ENCODE measurements around the gene SEMA4C.

SEMA4C gene

DNA sequence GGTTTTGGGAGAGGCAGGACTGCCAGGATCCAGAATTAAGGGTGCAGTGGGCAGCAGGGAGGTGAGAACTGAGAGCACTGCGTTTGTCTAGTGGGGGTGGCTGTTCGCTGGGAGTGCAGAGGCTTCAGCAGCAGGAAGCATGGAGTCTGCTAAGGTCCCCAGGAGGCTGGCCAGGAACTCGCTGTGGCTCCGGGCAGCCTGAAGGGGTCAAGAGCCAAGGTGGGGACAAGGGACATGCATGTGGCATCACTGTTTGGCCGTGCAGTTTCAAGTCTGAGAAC lies 43.2 kb upstream of the SEMA4C start:
- Histone ChIP-seq H3K4me3 (ENCODE audit: low read length) (no peak overlapping the region), H3K27me3 (ENCODE audit: low read depth, low read length) (peaks cover 14% of the 10 kb centered on the region), H3K9ac (ENCODE audit: low read length) (no peak overlapping the region), H3K9me3 (ENCODE audit: insufficient read depth, low read length) (no peaks in the 10 kb centered on the region), H3K27ac (ENCODE audit: low read length) (no peak overlapping the region), H3K4me1 (ENCODE audit: low read length) (no peaks in the 10 kb centered on the region), H4K20me1 (ENCODE audit: insufficient read depth, low read length) (no peaks in the 10 kb centered on the region), H2AFZ (ENCODE audit: low read depth, low read length) (no peak overlapping the region), H3K4me2 (ENCODE audit: low read length) (no peak overlapping the region), H3K79me2 (ENCODE audit: low read length) (no peaks in the 10 kb centered on the region), H3K36me3 (replicated peaks; ENCODE audit: low read depth, low read length) (no peaks in the 10 kb centered on the region)
- TF ChIP-seq EZH2phosphoT487 (IDR thresholded peaks at IDR 0.05; ENCODE audit: low read depth) = no peak
- TF ChIP-seq, protein P1, sequence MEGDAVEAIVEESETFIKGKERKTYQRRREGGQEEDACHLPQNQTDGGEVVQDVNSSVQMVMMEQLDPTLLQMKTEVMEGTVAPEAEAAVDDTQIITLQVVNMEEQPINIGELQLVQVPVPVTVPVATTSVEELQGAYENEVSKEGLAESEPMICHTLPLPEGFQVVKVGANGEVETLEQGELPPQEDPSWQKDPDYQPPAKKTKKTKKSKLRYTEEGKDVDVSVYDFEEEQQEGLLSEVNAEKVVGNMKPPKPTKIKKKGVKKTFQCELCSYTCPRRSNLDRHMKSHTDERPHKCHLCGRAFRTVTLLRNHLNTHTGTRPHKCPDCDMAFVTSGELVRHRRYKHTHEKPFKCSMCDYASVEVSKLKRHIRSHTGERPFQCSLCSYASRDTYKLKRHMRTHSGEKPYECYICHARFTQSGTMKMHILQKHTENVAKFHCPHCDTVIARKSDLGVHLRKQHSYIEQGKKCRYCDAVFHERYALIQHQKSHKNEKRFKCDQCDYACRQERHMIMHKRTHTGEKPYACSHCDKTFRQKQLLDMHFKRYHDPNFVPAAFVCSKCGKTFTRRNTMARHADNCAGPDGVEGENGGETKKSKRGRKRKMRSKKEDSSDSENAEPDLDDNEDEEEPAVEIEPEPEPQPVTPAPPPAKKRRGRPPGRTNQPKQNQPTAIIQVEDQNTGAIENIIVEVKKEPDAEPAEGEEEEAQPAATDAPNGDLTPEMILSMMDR (IDR thresholded peaks at IDR 0.05; ENCODE audit: low read depth, low read length) = no peak

DNA sequence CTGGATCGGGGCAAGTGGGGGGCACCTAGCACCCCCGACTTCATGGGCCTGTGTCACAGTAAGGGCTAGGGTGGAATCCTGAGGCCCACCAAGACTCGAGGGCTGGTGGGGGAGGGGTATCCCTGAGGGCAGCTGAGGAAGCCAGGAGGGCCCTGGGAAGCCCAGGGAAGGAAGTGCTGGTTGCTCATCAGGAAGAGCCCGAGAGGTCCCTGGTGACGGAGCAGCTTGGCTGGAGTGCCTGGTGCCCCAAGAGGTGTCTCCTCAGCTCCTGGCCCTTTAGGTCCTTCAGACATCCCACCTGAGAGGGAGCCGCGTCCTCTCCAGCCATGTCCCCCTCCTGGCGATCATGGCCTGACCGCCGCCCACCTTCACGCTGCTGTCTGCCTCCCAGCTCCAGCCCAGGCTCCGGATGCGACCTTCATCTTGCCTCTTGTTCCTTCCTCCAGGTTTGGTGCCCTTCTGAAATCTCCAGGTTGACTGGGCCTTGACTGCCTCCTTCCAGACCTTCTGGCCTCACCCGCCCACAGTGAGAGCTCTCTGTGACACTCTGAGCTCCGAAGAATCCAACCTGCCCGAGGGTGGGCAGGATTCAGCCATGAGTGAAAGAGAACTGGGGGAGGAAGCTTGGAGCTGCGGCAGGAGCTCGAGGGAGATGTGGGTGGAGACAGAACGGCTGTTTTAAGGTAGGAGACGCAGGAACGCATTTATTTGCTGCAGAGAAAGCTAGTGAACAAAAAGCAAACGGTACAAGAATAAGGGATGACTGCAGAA lies 42.7 kb upstream of the SEMA4C start:
- no peak overlapping the region for H3K9ac ChIP-seq (ENCODE audit: low read length)

DNA sequence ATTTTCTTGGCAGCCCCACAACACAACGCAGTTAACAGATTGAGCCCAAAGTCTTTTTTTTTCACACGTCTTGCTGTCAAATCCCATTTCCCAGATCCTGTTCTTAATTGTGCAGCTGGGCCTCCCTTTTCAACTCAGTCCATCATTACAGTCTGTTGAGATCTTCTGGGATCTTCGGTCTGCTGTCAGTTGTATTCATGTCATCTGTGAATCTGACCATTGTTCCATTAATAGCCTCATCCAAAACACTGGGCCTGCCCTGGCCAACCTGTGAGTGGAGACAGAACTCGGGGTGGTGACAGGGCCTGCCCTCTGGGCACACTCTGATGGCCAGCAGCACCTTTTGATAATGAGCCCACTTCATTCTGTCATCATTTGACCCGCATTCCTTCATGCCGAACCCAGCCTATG lies 39.7 kb upstream of the SEMA4C start:
- Histone ChIP-seq H3K27ac (ENCODE audit: low read length) (no peak overlapping the region), H2AFZ (ENCODE audit: low read depth, low read length) (no peak overlapping the region), H3K4me1 (ENCODE audit: low read length) (no peaks in the 10 kb centered on the region), H3K4me2 (ENCODE audit: low read length) (no peak overlapping the region), H3K4me3 (ENCODE audit: low read length) (no peak overlapping the region), H4K20me1 (ENCODE audit: insufficient read depth, low read length) (no peaks in the 10 kb centered on the region), H3K9me3 (ENCODE audit: insufficient read depth, low read length) (no peaks in the 10 kb centered on the region), H3K36me3 (replicated peaks; ENCODE audit: low read depth, low read length) (no peaks in the 10 kb centered on the region), H3K9ac (ENCODE audit: low read length) (no peak overlapping the region), H3K27me3 (ENCODE audit: low read depth, low read length) (peaks cover 9% of the 10 kb centered on the region), H3K79me2 (ENCODE audit: low read length) (no peaks in the 10 kb centered on the region)
- TF ChIP-seq, protein P1 (IDR thresholded peaks at IDR 0.05; ENCODE audit: low read depth, low read length) = no peak
- no peak for TF ChIP-seq EZH2phosphoT487 (IDR thresholded peaks at IDR 0.05; ENCODE audit: low read depth)

More for the DNA sequence above, 42.7 kb upstream of the SEMA4C start:
- Histone ChIP-seq H3K79me2 (ENCODE audit: low read length) (no peaks in the 10 kb centered on the region), H3K27me3 (ENCODE audit: low read depth, low read length) (peaks cover 14% of the 10 kb centered on the region), H3K4me3 (ENCODE audit: low read length) (no peak overlapping the region), H3K9me3 (ENCODE audit: insufficient read depth, low read length) (no peaks in the 10 kb centered on the region), H2AFZ (ENCODE audit: low read depth, low read length) (no peak overlapping the region), H3K36me3 (replicated peaks; ENCODE audit: low read depth, low read length) (no peaks in the 10 kb centered on the region), H3K27ac (ENCODE audit: low read length) (no peak overlapping the region), H3K4me1 (ENCODE audit: low read length) (no peaks in the 10 kb centered on the region), H3K4me2 (ENCODE audit: low read length) (no peak overlapping the region), H4K20me1 (ENCODE audit: insufficient read depth, low read length) (no peaks in the 10 kb centered on the region)
- TF ChIP-seq EZH2phosphoT487 (IDR thresholded peaks at IDR 0.05; ENCODE audit: low read depth) = no peak
- TF ChIP-seq, protein P1 (IDR thresholded peaks at IDR 0.05; ENCODE audit: low read depth, low read length) = no peak

DNA sequence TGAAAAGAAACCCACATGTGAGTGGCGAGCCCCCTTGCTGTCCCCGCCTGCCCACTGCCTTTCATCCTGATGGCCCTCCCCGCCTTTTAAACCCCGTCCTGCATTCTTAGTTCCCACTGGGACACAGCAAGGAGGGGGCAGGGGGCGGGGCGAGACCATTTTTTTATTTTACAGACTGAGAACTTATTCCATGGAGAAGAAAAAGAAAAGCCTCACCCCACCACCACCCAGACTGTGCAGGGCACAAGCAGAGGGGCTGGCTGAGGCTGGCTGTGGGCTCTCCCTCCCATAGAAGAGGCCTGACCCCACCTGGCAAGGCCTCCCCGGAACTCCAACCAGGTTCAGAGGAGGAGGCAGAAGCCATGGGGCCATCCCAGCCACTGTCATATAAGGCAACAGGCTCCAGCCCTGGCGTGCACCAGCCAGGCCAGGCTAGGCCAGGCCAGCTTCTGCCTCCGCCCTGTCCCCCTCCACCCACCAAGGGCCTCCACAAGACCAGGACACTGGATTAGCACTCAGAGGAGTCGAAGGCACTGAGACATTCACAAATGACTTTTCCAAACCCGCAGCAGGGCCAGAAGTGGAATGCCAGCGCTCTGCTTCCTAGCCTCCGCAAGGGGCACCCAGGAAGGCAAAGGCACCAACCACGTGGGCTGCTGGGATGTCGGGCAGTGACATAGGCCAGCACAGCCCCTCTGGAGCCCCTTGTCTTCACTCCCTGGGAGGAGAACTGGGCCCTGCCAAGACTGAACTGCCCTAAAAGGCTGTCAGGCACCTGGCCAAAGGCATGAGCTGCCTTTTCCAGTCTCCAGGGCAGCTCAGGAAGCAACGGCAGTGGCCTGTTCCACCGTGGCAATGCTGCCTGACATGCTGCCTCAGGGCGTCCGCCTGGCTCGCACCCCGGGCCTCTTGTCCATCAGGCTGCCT lies 37.5 kb upstream of the SEMA4C start:
- Histone ChIP-seq H3K4me3 (ENCODE audit: low read length) (no peak overlapping the region), H3K27ac (ENCODE audit: low read length) (no peak overlapping the region), H2AFZ (ENCODE audit: low read depth, low read length) (no peak overlapping the region)

More for the DNA sequence above, 37.5 kb upstream of the SEMA4C start:
- Histone ChIP-seq H3K9ac (ENCODE audit: low read length) (no peak overlapping the region), H3K4me1 (ENCODE audit: low read length) (no peaks in the 10 kb centered on the region), H3K9me3 (ENCODE audit: insufficient read depth, low read length) (no peaks in the 10 kb centered on the region), H3K4me2 (ENCODE audit: low read length) (no peak overlapping the region), H3K79me2 (ENCODE audit: low read length) (no peaks in the 10 kb centered on the region), H3K27me3 (ENCODE audit: low read depth, low read length) (no peaks in the 10 kb centered on the region; the same call in 1 of the 2 replicates), H3K36me3 (replicated peaks; ENCODE audit: low read depth, low read length) (no peaks in the 10 kb centered on the region), H4K20me1 (ENCODE audit: insufficient read depth, low read length) (no peaks in the 10 kb centered on the region)
- TF ChIP-seq, protein P1 (IDR thresholded peaks at IDR 0.05; ENCODE audit: low read depth, low read length) = no peak
- TF ChIP-seq EZH2phosphoT487 (IDR thresholded peaks at IDR 0.05; ENCODE audit: low read depth) = no peak

Data from OCI-LY3 (cell line).